T-helper 1 cell treated with Interleukin-12 subunit alpha and Interleukin-12 subunit beta and Interleukin-4 antibody, amounts not matched to agents 30 μg/mL and 1 μg/mL, for 36 hours (primary cell): ENCODE results near the gene SRBD1.

ENCODE experiments used
- H3K27ac Mint-ChIP-seq: one replicate; pipeline ENCODE4 v1.8.0; 2021; ENCODE audit warnings: mild to moderate bottlenecking, mixed read lengths
- H3K27me3 Mint-ChIP-seq: one replicate; pipeline ENCODE4 v1.8.0; 2021; ENCODE audit warnings: low read depth, mixed read lengths
- H3K36me3 Mint-ChIP-seq: one replicate; pipeline ENCODE4 v1.8.0; 2021; ENCODE audit warnings: low read depth, mixed read lengths
- H3K4me1 Mint-ChIP-seq: one replicate; pipeline ENCODE4 v1.8.0; 2021; ENCODE audit warnings: low read depth, mixed read lengths
- H3K4me3 Mint-ChIP-seq: one replicate; pipeline ENCODE4 v1.8.0; 2021; ENCODE audit warnings: mild to moderate bottlenecking, moderate library complexity, mixed read lengths
- H3K9me3 Mint-ChIP-seq: one replicate; pipeline ENCODE4 v1.8.0; 2021; ENCODE audit warnings: mixed read lengths

Gene SRBD1

GRCh38 chr2:45643543-45644542 is 32.8 kb upstream of the SRBD1 start:
- Mint-ChIP-seq H3K4me1 (peaks cover 6% of the 10 kb centered on the region), H3K9me3 (no peaks in the 10 kb centered on the region), H3K27me3 (peaks cover 53% of the 10 kb centered on the region), H3K36me3 (no peaks in the 10 kb centered on the region), H3K4me3 (peak overlapping the region; percentile 65), H3K27ac (no peak overlapping the region)

- Mint-ChIP-seq H3K9me3 (no peaks in the 10 kb centered on the region), H3K4me3 (peak overlapping the region; percentile 65), H3K27ac (no peak overlapping the region), H3K4me1 (peaks cover 6% of the 10 kb centered on the region), H3K27me3 (peaks cover 56% of the 10 kb centered on the region), H3K36me3 (no peaks in the 10 kb centered on the region)
These were observed 32.0 kb upstream of the SRBD1 start for GRCh38 chr2:45643095-45643494.

- H3K36me3 Mint-ChIP-seq, result no peaks in the 10 kb centered on the region
- peaks cover 63% of the 10 kb centered on the region for H3K27me3 Mint-ChIP-seq
- peaks cover 10% of the 10 kb centered on the region for H3K4me1 Mint-ChIP-seq
- no peak overlapping the region for H3K4me3 Mint-ChIP-seq
- H3K27ac Mint-ChIP-seq, result no peak overlapping the region
- no peaks in the 10 kb centered on the region for H3K9me3 Mint-ChIP-seq
These were observed 29.5 kb upstream of the SRBD1 start for GRCh38 chr2:45640576-45640975.

- H3K9me3 Mint-ChIP-seq, result no peaks in the 10 kb centered on the region
- H3K36me3 Mint-ChIP-seq, result no peaks in the 10 kb centered on the region
- peaks cover 65% of the 10 kb centered on the region for H3K27me3 Mint-ChIP-seq
- no peak overlapping the region for H3K4me3 Mint-ChIP-seq
- H3K4me1 Mint-ChIP-seq, result peaks cover 8% of the 10 kb centered on the region
- H3K27ac Mint-ChIP-seq, result no peak overlapping the region
These were observed 26.4 kb upstream of the SRBD1 start for GRCh38 chr2:45637440-45637839.

- peaks cover 5% of the 10 kb centered on the region for H3K4me1 Mint-ChIP-seq
- H3K9me3 Mint-ChIP-seq, result no peaks in the 10 kb centered on the region
- H3K4me3 Mint-ChIP-seq, result no peak overlapping the region
- no peak overlapping the region for H3K27ac Mint-ChIP-seq
- H3K27me3 Mint-ChIP-seq, result peaks cover 63% of the 10 kb centered on the region
- H3K36me3 Mint-ChIP-seq, result no peaks in the 10 kb centered on the region
These were observed 24.9 kb upstream of the SRBD1 start for GRCh38 chr2:45636008-45636407.

- no peak overlapping the region for H3K27ac Mint-ChIP-seq
- H3K4me1 Mint-ChIP-seq, result peaks cover 4% of the 10 kb centered on the region
- H3K27me3 Mint-ChIP-seq, result peaks cover 59% of the 10 kb centered on the region
- H3K9me3 Mint-ChIP-seq, result no peaks in the 10 kb centered on the region
- no peaks in the 10 kb centered on the region for H3K36me3 Mint-ChIP-seq
- H3K4me3 Mint-ChIP-seq, result no peak overlapping the region
These were observed 23.2 kb upstream of the SRBD1 start for GRCh38 chr2:45634223-45634622.

GRCh38 chr2:45631955-45632354 is 20.9 kb upstream of the SRBD1 start:
- no peak overlapping the region for H3K4me3 Mint-ChIP-seq
- H3K4me1 Mint-ChIP-seq, result no peaks in the 10 kb centered on the region
- no peak overlapping the region for H3K27ac Mint-ChIP-seq
- no peaks in the 10 kb centered on the region for H3K36me3 Mint-ChIP-seq
- no peaks in the 10 kb centered on the region for H3K9me3 Mint-ChIP-seq
- peaks cover 52% of the 10 kb centered on the region for H3K27me3 Mint-ChIP-seq

GRCh38 chr2:45631319-45631718 is 20.3 kb upstream of the SRBD1 start:
- no peaks in the 10 kb centered on the region for H3K9me3 Mint-ChIP-seq

GRCh38 chr2:45629971-45630370 is 18.9 kb upstream of the SRBD1 start:
- no peaks in the 10 kb centered on the region for H3K36me3 Mint-ChIP-seq
- no peaks in the 10 kb centered on the region for H3K9me3 Mint-ChIP-seq
- no peak overlapping the region for H3K27ac Mint-ChIP-seq
- H3K4me1 Mint-ChIP-seq, result peaks cover 3% of the 10 kb centered on the region
- H3K27me3 Mint-ChIP-seq, result peaks cover 49% of the 10 kb centered on the region
- no peak overlapping the region for H3K4me3 Mint-ChIP-seq

More at GRCh38 chr2:45631319-45631718, 20.3 kb upstream of the SRBD1 start:
- H3K4me3 Mint-ChIP-seq, result no peak overlapping the region
- no peaks in the 10 kb centered on the region for H3K36me3 Mint-ChIP-seq
- H3K27me3 Mint-ChIP-seq, result peaks cover 52% of the 10 kb centered on the region
- H3K4me1 Mint-ChIP-seq, result no peaks in the 10 kb centered on the region
- H3K27ac Mint-ChIP-seq, result no peak overlapping the region

GRCh38 chr2:45627911-45628310 is 16.8 kb upstream of the SRBD1 start:
- Mint-ChIP-seq H3K36me3 (no peaks in the 10 kb centered on the region), H3K4me3 (no peak overlapping the region), H3K9me3 (no peaks in the 10 kb centered on the region), H3K27me3 (peaks cover 39% of the 10 kb centered on the region), H3K4me1 (peaks cover 3% of the 10 kb centered on the region), H3K27ac (no peak overlapping the region)

- no peaks in the 10 kb centered on the region for H3K36me3 Mint-ChIP-seq
- H3K4me3 Mint-ChIP-seq, result no peak overlapping the region
- no peak overlapping the region for H3K27ac Mint-ChIP-seq
- peaks cover 29% of the 10 kb centered on the region for H3K27me3 Mint-ChIP-seq
- H3K9me3 Mint-ChIP-seq, result no peaks in the 10 kb centered on the region
- peaks cover 3% of the 10 kb centered on the region for H3K4me1 Mint-ChIP-seq
These were observed 15.5 kb upstream of the SRBD1 start for GRCh38 chr2:45626387-45627221.

- Mint-ChIP-seq H3K36me3 (no peaks in the 10 kb centered on the region), H3K27me3 (peaks cover 22% of the 10 kb centered on the region), H3K4me1 (peaks cover 3% of the 10 kb centered on the region), H3K4me3 (no peak overlapping the region), H3K27ac (no peak overlapping the region), H3K9me3 (no peaks in the 10 kb centered on the region)
These were observed 14.8 kb upstream of the SRBD1 start for GRCh38 chr2:45625824-45626223.

GRCh38 chr2:45623098-45623497 is 12.0 kb upstream of the SRBD1 start:
- no peaks in the 10 kb centered on the region for H3K9me3 Mint-ChIP-seq
- H3K36me3 Mint-ChIP-seq, result no peaks in the 10 kb centered on the region
- no peak overlapping the region for H3K4me3 Mint-ChIP-seq
- no peak overlapping the region for H3K27ac Mint-ChIP-seq
- peaks cover 20% of the 10 kb centered on the region for H3K27me3 Mint-ChIP-seq
- H3K4me1 Mint-ChIP-seq, result peaks cover 3% of the 10 kb centered on the region

GRCh38 chr2:45622336-45623075 is 11.4 kb upstream of the SRBD1 start:
- Mint-ChIP-seq H3K4me1 (peaks cover 3% of the 10 kb centered on the region), H3K27ac (no peak overlapping the region), H3K9me3 (no peaks in the 10 kb centered on the region), H3K36me3 (no peaks in the 10 kb centered on the region), H3K4me3 (no peak overlapping the region), H3K27me3 (peaks cover 17% of the 10 kb centered on the region)
